ENCODE measurements around the gene FES.
"Not testable (repeated sequence)": the region's sequence is repeated elsewhere in the genome, so short reads cannot be mapped to it uniquely, and the experiment has no call there.

Gene FES

GRCh38 chr15:90839187-90840071 lies 44.9 kb upstream of the FES start:
- ChIA-PET POLR2A (no interaction called here), CTCF (no interaction called here)
- DNase-seq (ENCODE audit: low read depth, low spot score), result no peak
- TF ChIP-seq, protein P1, sequence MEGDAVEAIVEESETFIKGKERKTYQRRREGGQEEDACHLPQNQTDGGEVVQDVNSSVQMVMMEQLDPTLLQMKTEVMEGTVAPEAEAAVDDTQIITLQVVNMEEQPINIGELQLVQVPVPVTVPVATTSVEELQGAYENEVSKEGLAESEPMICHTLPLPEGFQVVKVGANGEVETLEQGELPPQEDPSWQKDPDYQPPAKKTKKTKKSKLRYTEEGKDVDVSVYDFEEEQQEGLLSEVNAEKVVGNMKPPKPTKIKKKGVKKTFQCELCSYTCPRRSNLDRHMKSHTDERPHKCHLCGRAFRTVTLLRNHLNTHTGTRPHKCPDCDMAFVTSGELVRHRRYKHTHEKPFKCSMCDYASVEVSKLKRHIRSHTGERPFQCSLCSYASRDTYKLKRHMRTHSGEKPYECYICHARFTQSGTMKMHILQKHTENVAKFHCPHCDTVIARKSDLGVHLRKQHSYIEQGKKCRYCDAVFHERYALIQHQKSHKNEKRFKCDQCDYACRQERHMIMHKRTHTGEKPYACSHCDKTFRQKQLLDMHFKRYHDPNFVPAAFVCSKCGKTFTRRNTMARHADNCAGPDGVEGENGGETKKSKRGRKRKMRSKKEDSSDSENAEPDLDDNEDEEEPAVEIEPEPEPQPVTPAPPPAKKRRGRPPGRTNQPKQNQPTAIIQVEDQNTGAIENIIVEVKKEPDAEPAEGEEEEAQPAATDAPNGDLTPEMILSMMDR (IDR thresholded peaks at IDR 0.05; ENCODE audit: insufficient read depth, low read length, missing control alignments), result no peak
- H3K4me3 ChIP-seq (ENCODE audit: low read depth, low read length), result no peak overlapping the region

GRCh38 chr15:90840157-90840855 lies 44.0 kb upstream of the FES start:
- no peak for DNase-seq (ENCODE audit: low read depth, low spot score)
- CTCF ChIA-PET, result no interaction called here

GRCh38 chr15:90840954-90841353 lies 43.4 kb upstream of the FES start:
- TF ChIP-seq, protein P1 (IDR thresholded peaks at IDR 0.05; ENCODE audit: insufficient read depth, low read length, missing control alignments), result no peak
- DNase-seq (ENCODE audit: low read depth, low spot score), result no peak
- H3K4me3 ChIP-seq (ENCODE audit: low read depth, low read length), result no peak overlapping the region
- ChIA-PET POLR2A (no interaction called here), CTCF (no interaction called here)

More at GRCh38 chr15:90840157-90840855, 44.0 kb upstream of the FES start:
- no peak overlapping the region for H3K4me3 ChIP-seq (ENCODE audit: low read depth, low read length)
- POLR2A ChIA-PET, result no interaction called here
- TF ChIP-seq, protein P1 (IDR thresholded peaks at IDR 0.05; ENCODE audit: insufficient read depth, low read length, missing control alignments), result no peak

DNA sequence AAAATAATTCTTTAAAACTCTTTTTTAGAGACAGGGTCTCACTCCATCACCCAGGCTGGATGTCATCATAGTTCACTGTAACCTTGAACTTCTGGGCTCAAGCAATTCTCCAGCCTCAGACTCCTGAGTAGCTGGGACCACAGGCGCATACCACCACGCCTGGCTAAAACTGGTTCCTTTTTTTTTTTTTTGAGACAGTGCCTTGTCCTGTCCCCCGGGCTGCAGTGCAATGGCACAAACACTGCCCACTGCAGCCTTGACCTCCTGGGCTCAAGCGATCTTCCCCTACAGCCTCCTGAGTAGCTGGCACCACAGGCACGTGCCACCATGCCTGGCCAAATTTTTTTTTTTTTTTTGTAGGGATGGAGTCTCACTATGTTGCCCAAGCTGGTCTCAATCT lies 39.6 kb upstream of the FES start:
- ChIA-PET CTCF (interaction anchor here (0.6 kb wide), 1 partner anchor 126 kb away, joined by 3 read pairs; no protein-coding TSS in a partner anchor), POLR2A (interaction anchor here (0.7 to 0.9 kb wide), 2 partner anchors 9 to 29 kb away, joined by 3 read pairs; no protein-coding TSS in a partner anchor)
- TF ChIP-seq, protein P1 (IDR thresholded peaks at IDR 0.05; ENCODE audit: insufficient read depth, low read length, missing control alignments), result no peak
- no peak for DNase-seq (ENCODE audit: low read depth, low spot score)
- no peak overlapping the region for H3K4me3 ChIP-seq (ENCODE audit: low read depth, low read length)

DNA sequence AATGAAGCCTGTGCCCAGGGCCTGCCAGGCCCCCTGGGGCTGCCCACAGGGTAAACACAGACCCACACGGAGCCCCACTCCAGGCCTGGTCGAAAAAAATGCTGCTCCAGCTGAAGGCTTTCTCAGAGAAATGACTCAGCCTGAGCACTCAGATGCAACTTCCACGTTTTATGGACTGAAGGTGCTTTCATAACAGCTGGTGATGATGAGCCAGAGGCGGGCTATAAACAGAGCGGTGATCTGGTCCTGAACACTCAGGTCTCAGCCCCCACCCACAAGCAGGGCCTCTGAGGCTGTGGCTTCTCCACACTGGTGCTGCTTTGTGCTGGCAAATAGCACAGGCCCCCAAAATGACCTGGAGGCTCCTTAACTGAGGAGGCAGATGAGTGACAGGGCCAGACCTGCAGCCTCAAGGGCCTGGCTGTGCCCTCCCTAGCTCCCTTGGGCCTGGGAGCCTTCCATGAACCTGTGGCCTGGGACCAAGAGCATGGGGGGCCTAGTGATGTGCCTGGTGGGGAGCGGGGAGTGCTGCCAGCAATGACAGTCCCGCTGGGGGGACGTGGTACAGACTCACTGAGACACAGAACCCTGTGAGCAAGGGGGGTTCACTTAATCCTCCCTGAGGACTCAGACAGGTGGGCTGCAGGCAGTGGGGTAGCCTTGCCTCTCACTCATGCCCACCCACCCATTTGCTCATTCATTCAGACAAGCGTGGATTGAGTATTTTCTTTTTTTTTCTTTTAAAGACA lies 38.9 kb upstream of the FES start:
- ChIA-PET POLR2A (interaction anchor here (0.9 kb wide), 1 partner anchor 9 kb away, joined by 3 read pairs; no protein-coding TSS in a partner anchor), CTCF (interaction anchor here (0.6 kb wide), 1 partner anchor 125 kb away, joined by 3 read pairs; no protein-coding TSS in a partner anchor)
- H3K4me3 ChIP-seq (ENCODE audit: low read depth, low read length), result no peak overlapping the region
- TF ChIP-seq, protein P1 (IDR thresholded peaks at IDR 0.05; ENCODE audit: insufficient read depth, low read length, missing control alignments), result no peak
- DNase-seq (ENCODE audit: low read depth, low spot score), result peak; percentile 53

- H3K4me3 ChIP-seq (ENCODE audit: low read depth, low read length); POLR2A ChIA-PET; DNase-seq (ENCODE audit: low read depth, low spot score): not testable (repeated sequence)
- CTCF ChIA-PET, result interaction anchor here (1.3 kb wide), 1 partner anchor 36 kb away, joined by 5 read pairs; no protein-coding TSS in a partner anchor
These were observed 34.9 kb upstream of the FES start for GRCh38 chr15:90849424-90849823.
